ENCODE measurements around the gene PLCB1.
"Not testable (repeated sequence)": the region's sequence is repeated elsewhere in the genome, so short reads cannot be mapped to it uniquely, and the experiment has no call there.

Gene PLCB1

DNA sequence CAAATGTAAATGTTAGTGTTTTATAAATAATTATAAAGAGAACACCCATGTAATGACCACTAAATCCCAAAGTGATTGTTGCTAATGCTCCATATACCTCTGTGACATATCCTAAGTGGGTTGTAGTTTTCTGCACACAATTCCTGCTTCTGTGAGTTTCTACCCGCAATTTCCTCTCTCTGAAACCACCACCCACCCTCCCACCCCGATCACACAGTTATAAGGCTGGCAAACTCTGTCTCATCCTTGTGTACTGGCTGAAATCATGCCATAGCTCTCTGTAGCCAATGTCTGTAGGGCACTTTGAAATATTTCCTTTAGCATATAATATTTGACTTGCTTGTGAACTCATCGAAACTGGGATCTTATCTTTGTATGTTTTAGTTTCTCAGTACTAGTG is 236.6 kb downstream of the PLCB1 start:
- TF ChIP-seq, protein P1, sequence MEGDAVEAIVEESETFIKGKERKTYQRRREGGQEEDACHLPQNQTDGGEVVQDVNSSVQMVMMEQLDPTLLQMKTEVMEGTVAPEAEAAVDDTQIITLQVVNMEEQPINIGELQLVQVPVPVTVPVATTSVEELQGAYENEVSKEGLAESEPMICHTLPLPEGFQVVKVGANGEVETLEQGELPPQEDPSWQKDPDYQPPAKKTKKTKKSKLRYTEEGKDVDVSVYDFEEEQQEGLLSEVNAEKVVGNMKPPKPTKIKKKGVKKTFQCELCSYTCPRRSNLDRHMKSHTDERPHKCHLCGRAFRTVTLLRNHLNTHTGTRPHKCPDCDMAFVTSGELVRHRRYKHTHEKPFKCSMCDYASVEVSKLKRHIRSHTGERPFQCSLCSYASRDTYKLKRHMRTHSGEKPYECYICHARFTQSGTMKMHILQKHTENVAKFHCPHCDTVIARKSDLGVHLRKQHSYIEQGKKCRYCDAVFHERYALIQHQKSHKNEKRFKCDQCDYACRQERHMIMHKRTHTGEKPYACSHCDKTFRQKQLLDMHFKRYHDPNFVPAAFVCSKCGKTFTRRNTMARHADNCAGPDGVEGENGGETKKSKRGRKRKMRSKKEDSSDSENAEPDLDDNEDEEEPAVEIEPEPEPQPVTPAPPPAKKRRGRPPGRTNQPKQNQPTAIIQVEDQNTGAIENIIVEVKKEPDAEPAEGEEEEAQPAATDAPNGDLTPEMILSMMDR (IDR thresholded peaks at IDR 0.05; ENCODE audit: extremely low read depth, missing control alignments), result no peak
- no peak for DNase-seq (ENCODE audit: low spot score)

DNA sequence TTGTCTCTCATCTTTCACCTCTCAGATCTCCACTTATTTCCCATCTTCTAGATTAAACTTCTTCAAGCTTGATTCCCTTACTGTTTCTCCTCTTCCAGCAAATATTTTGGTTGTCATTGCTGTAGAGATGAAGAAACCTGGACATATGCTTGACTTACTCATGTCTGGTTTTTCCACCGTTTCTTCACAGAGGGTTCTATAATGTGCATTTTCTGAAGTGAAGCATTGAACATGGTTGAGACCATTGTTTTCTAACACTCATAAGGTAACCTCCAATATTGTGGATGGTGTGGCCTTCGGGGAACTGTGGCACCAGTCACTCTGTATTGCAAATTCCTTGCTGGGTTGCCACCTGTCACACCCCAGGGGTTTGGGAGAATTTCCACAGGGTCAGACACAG is 237.2 kb downstream of the PLCB1 start:
- no peak for DNase-seq (ENCODE audit: low spot score)
- TF ChIP-seq, protein P1 (IDR thresholded peaks at IDR 0.05; ENCODE audit: extremely low read depth, missing control alignments), result no peak

DNA sequence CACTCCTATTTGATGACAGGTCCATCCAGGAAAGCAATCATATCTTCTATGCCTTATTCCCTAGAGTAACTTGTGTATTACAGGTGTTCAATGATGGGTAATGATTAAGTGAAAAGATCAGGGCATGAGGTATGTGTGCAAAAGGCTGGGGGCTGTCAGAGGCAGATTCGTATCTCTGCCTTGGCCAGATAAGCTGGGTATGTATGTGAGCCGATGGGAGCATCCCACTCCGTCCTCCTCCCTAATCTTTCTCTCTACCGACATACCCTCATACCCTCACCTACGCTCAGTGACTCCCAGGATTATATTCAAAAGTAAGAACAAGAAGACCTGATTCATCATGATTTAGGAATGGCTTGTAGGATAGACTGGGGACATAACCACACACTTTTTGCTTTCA is 238.7 kb downstream of the PLCB1 start:
- TF ChIP-seq, protein P1 (IDR thresholded peaks at IDR 0.05; ENCODE audit: extremely low read depth, missing control alignments), result no peak
- no peak for DNase-seq (ENCODE audit: low spot score)

DNA sequence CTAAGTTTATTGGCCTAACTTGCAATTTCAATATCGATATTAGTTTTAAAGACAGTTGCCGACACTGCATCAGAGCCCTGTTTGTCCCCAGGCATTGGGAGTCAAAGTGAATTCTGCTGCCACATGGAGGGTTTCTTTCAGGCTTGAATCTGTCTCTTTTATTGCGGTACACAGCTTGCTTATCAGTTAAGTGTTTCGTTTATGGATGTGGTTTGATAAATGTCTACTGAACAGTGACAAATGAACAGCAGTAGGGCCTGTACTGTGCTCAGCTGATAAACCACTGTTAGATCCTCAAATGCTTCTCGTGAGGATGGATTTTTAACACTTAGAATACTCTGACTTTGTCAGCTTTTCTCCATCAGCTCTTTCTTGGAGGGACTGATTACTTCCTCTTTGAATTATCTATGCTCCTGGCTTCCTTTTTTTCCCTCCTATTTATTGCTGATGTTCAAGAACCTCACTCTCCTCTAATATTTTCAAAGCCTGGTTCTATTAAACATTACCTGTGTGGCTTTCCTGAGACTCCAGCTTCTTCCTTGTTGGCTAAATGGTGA is 240.8 kb downstream of the PLCB1 start:
- TF ChIP-seq, protein P1 (IDR thresholded peaks at IDR 0.05; ENCODE audit: extremely low read depth, missing control alignments), result no peak
- no peak for DNase-seq (ENCODE audit: low spot score)

DNA sequence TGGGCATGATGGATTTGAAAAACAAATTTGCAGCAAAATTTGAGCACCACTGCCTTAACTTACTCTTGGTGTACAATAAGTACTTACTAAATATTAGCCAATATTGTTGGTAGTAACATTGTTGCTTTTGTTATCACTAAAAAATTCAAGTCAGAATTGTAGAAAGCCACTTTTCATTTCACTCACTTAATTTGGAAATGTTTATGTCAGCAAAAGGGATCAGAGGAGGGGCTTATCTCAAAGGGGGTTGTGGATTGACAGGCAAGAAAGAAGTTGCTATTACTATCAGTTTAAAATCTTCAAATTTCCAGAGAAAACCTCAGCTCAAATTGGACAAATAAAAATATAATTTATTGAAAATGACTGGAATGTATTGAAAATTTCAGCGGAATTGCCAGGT is 241.5 kb downstream of the PLCB1 start:
- TF ChIP-seq, protein P1 (IDR thresholded peaks at IDR 0.05; ENCODE audit: extremely low read depth, missing control alignments), result no peak
- DNase-seq (ENCODE audit: low spot score), result no peak

DNA sequence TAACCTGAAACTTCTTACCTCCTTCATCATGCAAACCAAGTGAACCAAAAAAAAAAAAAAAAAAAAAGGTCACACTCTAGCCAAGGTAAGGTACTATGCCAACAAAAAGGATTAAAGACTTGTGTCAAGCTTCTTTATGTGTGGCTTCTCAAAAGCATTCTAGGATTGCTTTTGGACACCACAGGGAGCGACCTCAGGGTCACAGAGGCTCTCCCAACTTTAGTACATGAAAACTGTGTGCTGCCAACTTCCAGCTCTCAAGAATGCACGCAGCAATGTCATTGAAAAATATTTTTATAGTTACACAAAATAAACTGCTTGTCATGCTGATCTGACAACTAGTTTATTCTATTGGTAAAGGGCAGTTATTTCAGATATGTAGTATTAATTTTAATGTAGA is 243.8 kb downstream of the PLCB1 start:
- DNase-seq (ENCODE audit: low spot score), result no peak

DNA sequence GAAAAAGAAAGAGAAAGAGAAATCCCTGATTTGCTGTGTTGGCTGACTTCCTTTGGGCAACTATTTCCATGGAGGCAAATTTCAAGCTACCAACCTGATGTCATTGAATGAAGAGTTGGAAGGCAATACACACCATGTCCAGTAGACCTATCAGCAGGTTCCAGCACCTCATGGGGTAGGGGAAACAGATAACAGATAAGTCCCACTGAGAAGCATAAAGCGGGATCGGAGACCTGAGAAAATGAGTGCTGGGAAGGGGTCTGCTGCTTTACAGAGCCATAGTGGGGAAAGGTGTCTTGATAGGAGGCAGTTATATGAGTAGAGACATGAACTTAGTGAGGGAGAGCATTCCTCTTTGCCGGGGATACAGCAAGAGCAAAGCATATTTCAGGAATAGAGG is 244.9 kb downstream of the PLCB1 start:
- TF ChIP-seq, protein P1 (IDR thresholded peaks at IDR 0.05; ENCODE audit: extremely low read depth, missing control alignments), result no peak
- no peak for DNase-seq (ENCODE audit: low spot score)

More for the DNA sequence above, 243.8 kb downstream of the PLCB1 start:
- TF ChIP-seq, protein P1 (IDR thresholded peaks at IDR 0.05; ENCODE audit: extremely low read depth, missing control alignments), result no peak

DNA sequence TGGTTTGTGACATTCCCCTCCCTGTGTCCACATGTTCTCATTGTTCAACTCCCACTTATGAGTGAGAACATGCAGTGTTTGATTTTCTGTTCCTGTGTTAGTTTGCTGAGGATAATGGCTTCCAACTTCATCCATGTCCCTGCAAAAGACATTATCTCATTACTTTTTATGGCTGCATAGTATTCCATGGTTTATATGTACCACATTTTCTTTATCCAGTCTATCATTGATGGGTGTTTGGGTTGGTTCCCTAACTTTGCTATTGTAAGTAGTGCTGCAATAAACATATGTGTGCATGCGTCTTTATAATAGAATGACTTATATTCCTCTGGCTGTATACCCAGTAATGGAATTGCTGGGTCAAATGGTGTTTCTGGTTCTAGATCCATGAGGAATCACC is 247.1 kb downstream of the PLCB1 start:
- not testable (repeated sequence) for DNase-seq (ENCODE audit: low spot score)

All from GM20000 (cell line).